ENCODE measurements around the gene DAAM1.

DNA sequence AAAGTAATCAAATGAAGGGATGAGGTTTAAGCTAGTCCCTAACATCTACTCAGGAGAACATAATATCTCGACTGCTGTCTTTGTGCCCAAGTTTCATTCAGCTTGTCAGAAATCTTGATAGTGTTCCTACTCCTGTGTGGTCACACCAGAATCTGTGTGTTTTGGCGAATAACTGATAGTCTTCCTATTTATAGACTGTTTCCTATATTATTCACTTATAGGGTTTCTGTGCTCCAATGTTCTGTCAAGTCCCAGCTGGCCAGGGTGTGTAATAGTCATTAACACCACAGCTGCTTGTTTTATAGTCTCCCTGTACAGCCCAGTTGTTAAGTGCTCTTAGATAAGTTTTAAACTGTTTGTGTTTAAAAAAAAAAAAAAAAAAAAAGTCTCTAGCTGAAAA lies 230.8 kb downstream of the DAAM1 start:
- TF ChIP-seq, protein P1, sequence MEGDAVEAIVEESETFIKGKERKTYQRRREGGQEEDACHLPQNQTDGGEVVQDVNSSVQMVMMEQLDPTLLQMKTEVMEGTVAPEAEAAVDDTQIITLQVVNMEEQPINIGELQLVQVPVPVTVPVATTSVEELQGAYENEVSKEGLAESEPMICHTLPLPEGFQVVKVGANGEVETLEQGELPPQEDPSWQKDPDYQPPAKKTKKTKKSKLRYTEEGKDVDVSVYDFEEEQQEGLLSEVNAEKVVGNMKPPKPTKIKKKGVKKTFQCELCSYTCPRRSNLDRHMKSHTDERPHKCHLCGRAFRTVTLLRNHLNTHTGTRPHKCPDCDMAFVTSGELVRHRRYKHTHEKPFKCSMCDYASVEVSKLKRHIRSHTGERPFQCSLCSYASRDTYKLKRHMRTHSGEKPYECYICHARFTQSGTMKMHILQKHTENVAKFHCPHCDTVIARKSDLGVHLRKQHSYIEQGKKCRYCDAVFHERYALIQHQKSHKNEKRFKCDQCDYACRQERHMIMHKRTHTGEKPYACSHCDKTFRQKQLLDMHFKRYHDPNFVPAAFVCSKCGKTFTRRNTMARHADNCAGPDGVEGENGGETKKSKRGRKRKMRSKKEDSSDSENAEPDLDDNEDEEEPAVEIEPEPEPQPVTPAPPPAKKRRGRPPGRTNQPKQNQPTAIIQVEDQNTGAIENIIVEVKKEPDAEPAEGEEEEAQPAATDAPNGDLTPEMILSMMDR (conservative IDR thresholded peaks at IDR 0.05; ENCODE audit: low read depth, low read length): no peak
- TF ChIP-seq EZH2 (IDR thresholded peaks at IDR 0.05; ENCODE audit: borderline replicate concordance, low read depth, low read length, poor library complexity, severe bottlenecking): no peak
